Karpas-422 (cell line): ENCODE data around the gene IFIT1B. TPM values are rescaled to one million over a fixed set of nuclear protein-coding genes. Genes with fewer than 3 reads are reported as not detected.
A peak's percentile ranks its signal among the peaks of the same experiment; 100 is the strongest.

Experiments used
- DNase-seq: peaks from one replicate; pipeline ENCODE4 v3.0.0-alpha.2; 2015
- H2AFZ ChIP-seq: fragments of 200-600 bp; sonication (generic); 2 replicates; pipeline ENCODE4 v1.6.1; 2014; ENCODE audit warnings: antibody characterized with exemption, low read length, mixed read lengths
- H3K27ac ChIP-seq: fragments of 200-600 bp; sonication (generic); 2 replicates; pipeline ENCODE4 v1.5.1; 2014; ENCODE audit warnings: mild to moderate bottlenecking, low read length, moderate library complexity
- H3K27me3 ChIP-seq: fragments of 200-600 bp; sonication (generic); 2 replicates; pipeline ENCODE4 v1.6.1; 2014; ENCODE audit warnings: low read length, mixed read lengths
- H3K36me3 ChIP-seq: fragments of 200-600 bp; sonication (generic); 2 replicates; pipeline ENCODE4 v1.6.1; 2014; ENCODE audit warnings: low read length, mixed read lengths; ENCODE audit not compliant: insufficient read depth
- H3K4me1 ChIP-seq: fragments of 200-600 bp; sonication (generic); 2 replicates; pipeline ENCODE4 v1.6.1; 2014; ENCODE audit warnings: mild to moderate bottlenecking, low read length, mixed read lengths
- H3K4me2 ChIP-seq: fragments of 200-600 bp; sonication (generic); 2 replicates; pipeline ENCODE4 v1.6.1; 2014; ENCODE audit warnings: low read length, low read depth, mild to moderate bottlenecking; ENCODE audit not compliant: poor library complexity, severe bottlenecking
- H3K4me3 ChIP-seq: fragments of 200-600 bp; sonication (generic); 2 replicates; pipeline ENCODE4 v1.5.1; 2014; ENCODE audit warnings: mild to moderate bottlenecking, antibody characterized with exemption, low read length, mixed read lengths
- H3K79me2 ChIP-seq: fragments of 200-600 bp; sonication (generic); 2 replicates; pipeline ENCODE4 v1.6.1; 2014; ENCODE audit warnings: mild to moderate bottlenecking, low read length, mixed read lengths
- H3K9ac ChIP-seq: fragments of 200-600 bp; sonication (generic); 2 replicates; pipeline ENCODE4 v1.6.0; 2014; ENCODE audit warnings: low read length
- H3K9me2 ChIP-seq: fragments of 200-600 bp; sonication (generic), shearing (Covaris generic); replicated peaks from 2 replicates; pipeline ENCODE4 v1.6.0; 2014; ENCODE audit warnings: mild to moderate bottlenecking, low read length, moderate library complexity; ENCODE audit not compliant: insufficient read depth
- H3K9me3 ChIP-seq: fragments of 300-700, 200-600 bp; sonication (generic); 2 replicates; pipeline ENCODE4 v1.6.1; 2014; ENCODE audit warnings: low read length, mixed read lengths
- H4K20me1 ChIP-seq: fragments of 200-600 bp; sonication (generic); 2 replicates; pipeline ENCODE4 v1.6.1; 2014; ENCODE audit warnings: mild to moderate bottlenecking, antibody characterized with exemption, low read length, low read depth; ENCODE audit not compliant: insufficient read depth
- total RNA-seq: library from RNA; depleted of rRNA; stranded (reverse); fragments of >200 nt; shearing (Covaris generic); gene quantifications from 2 replicates; pipeline ENCODE4 v1.2.3, GENCODE V29; 2014; ENCODE audit warnings: low replicate concordance

IFIT1B gene
- total RNA-seq, 1 experiment from 2014 or later: 0.78 TPM

DNA sequence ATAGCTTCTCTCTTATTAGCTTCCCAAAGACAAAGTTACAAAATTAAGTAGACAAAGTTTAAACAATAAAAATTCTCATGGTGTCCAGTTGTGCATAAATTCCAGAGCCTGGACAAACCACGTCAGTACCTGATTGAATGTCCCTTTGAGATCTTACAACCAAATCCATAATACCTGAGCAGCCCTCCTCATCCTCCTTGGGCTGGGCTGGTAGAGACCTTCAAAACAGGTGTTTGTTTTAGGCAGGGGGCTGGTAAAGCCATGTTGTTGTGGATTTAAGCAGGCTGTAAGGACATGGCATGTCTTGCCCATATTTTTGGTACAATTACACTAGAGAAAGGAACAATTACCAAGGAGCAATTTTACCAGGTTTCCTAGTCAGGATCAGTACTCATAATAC, 38.6 kb downstream of the IFIT1B start:
- peaks cover 3% of the 10 kb centered on the region for H3K4me1 ChIP-seq
- no peaks in the 10 kb centered on the region for H3K79me2 ChIP-seq
- no peaks in the 10 kb centered on the region for H3K9me2 ChIP-seq
- H3K4me2 ChIP-seq: no peak overlapping the region
- no peak overlapping the region for H2AFZ ChIP-seq
- no peaks in the 10 kb centered on the region for H3K9me3 ChIP-seq
- no peaks in the 10 kb centered on the region for H4K20me1 ChIP-seq
- H3K4me3 ChIP-seq: no peak overlapping the region
- no peak overlapping the region for H3K27ac ChIP-seq
- DNase-seq: no peak
- no peaks in the 10 kb centered on the region for H3K27me3 ChIP-seq
- no peak overlapping the region for H3K9ac ChIP-seq
- H3K36me3 ChIP-seq: no peaks in the 10 kb centered on the region

DNA sequence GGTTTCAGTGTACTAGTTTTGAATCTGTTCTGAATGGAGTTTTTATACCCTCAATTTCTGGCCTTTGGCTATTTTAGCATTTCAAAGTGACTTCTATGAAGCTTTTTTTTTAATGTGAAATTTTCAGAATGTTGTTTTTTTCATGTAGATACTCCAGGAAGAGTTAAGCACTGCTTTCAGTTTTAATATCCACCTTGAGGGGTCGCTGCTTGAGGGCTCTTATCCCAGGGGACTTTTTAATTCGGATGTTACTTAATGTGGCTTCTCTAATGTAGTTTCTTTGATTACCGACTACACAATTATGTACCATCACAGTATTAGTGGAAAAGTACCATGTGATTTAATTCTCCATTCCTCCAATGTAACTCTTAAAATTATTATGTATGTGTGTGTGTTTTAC, 41.7 kb downstream of the IFIT1B start:
- no peak overlapping the region for H3K4me3 ChIP-seq

DNA sequence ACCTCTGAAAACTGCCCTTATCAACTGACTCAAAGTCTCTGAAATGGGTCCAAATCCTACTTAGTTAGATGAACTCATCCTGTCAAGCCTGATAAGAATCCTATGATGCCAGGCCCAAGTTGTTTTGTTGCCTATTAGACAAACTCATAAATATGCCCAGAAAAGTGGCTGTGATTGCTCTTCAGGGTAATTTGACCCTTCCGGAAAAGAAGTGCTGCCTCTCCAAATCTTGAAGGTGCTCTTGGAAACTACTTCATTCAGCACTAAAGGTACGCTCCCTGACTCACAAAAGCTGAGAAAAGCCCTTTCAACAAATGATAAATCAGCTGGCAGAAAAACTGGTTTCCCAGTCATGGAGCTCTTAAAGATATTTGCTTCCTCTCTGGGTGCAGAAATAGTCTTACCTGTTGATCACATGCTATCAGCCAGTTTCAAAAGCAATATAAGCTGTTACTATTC, 43.2 kb downstream of the IFIT1B start:
- Histone ChIP-seq H3K9me2 (no peaks in the 10 kb centered on the region), H4K20me1 (no peaks in the 10 kb centered on the region), H3K4me1 (no peaks in the 10 kb centered on the region), H3K36me3 (no peaks in the 10 kb centered on the region), H2AFZ (no peak overlapping the region), H3K79me2 (no peaks in the 10 kb centered on the region), H3K9ac (no peak overlapping the region), H3K4me3 (no peak overlapping the region), H3K27me3 (no peaks in the 10 kb centered on the region), H3K9me3 (no peaks in the 10 kb centered on the region), H3K27ac (no peak overlapping the region), H3K4me2 (no peak overlapping the region)
- no peak for DNase-seq

More for the DNA sequence above, 41.7 kb downstream of the IFIT1B start:
- no peaks in the 10 kb centered on the region for H4K20me1 ChIP-seq
- no peaks in the 10 kb centered on the region for H3K79me2 ChIP-seq
- DNase-seq: peak; percentile 58
- no peaks in the 10 kb centered on the region for H3K36me3 ChIP-seq
- H3K9ac ChIP-seq: no peak overlapping the region
- no peak overlapping the region for H3K4me2 ChIP-seq
- H3K4me1 ChIP-seq: no peaks in the 10 kb centered on the region
- H2AFZ ChIP-seq: no peak overlapping the region
- no peak overlapping the region for H3K27ac ChIP-seq
- no peaks in the 10 kb centered on the region for H3K9me2 ChIP-seq
- no peaks in the 10 kb centered on the region for H3K27me3 ChIP-seq
- no peaks in the 10 kb centered on the region for H3K9me3 ChIP-seq

GRCh38 chr10:89425000-89425399, 47.1 kb downstream of the IFIT1B start:
- H3K27me3 ChIP-seq: no peaks in the 10 kb centered on the region
- H3K9me2 ChIP-seq: no peaks in the 10 kb centered on the region
- DNase-seq: no peak
- no peaks in the 10 kb centered on the region for H3K9me3 ChIP-seq
- no peaks in the 10 kb centered on the region for H3K4me1 ChIP-seq
- H3K4me3 ChIP-seq: no peak overlapping the region
- no peaks in the 10 kb centered on the region for H4K20me1 ChIP-seq
- no peak overlapping the region for H3K9ac ChIP-seq
- no peak overlapping the region for H3K4me2 ChIP-seq
- no peak overlapping the region for H3K27ac ChIP-seq
- no peaks in the 10 kb centered on the region for H3K79me2 ChIP-seq
- no peak overlapping the region for H2AFZ ChIP-seq
- no peaks in the 10 kb centered on the region for H3K36me3 ChIP-seq

DNA sequence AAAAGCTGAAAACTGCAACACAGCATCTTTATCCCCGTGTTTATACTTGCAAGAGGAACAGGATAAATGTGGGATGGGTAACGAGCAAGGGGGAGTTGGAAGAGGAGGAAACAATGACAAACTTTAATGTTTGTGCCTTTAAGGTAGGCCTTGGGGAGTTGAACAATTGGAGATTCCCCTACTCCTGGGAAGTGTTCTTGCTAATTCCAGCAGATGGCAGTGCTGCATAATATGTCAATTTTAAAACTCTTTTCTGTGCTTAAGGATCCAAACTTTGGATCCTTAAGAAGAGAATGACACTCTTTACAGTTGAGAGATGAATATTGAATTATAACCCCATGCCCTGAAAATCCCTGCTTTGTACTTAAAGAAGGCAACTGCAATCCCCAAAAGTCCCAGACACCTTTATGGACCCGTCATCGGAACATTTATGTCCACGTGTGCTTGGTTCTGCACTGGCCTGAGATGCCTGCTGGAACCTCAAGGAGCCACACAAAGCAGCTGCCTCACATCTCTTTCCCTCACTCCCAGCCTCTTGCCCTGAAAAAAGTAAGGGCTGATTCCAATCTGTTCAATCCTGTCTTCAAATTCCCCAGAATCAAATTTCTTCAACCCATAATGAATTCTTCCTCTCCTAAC, 48.5 kb downstream of the IFIT1B start:
- Histone ChIP-seq H3K9me2 (no peaks in the 10 kb centered on the region), H3K4me1 (no peaks in the 10 kb centered on the region), H3K9me3 (no peaks in the 10 kb centered on the region), H3K9ac (no peak overlapping the region), H3K36me3 (no peaks in the 10 kb centered on the region), H3K4me2 (no peak overlapping the region), H2AFZ (no peak overlapping the region), H3K79me2 (no peaks in the 10 kb centered on the region), H3K27me3 (no peaks in the 10 kb centered on the region), H3K4me3 (no peak overlapping the region), H3K27ac (no peak overlapping the region), H4K20me1 (no peaks in the 10 kb centered on the region)
- peak; percentile 64 for DNase-seq

GRCh38 chr10:89427629-89428028, 49.8 kb downstream of the IFIT1B start:
- Histone ChIP-seq H4K20me1 (no peaks in the 10 kb centered on the region), H3K79me2 (no peaks in the 10 kb centered on the region), H3K4me1 (no peaks in the 10 kb centered on the region), H3K9me3 (no peaks in the 10 kb centered on the region), H3K9ac (no peak overlapping the region), H3K27ac (no peak overlapping the region), H3K36me3 (no peaks in the 10 kb centered on the region), H3K4me3 (no peak overlapping the region), H3K4me2 (no peak overlapping the region), H3K27me3 (no peaks in the 10 kb centered on the region), H3K9me2 (no peaks in the 10 kb centered on the region), H2AFZ (no peak overlapping the region)
- DNase-seq: no peak

DNA sequence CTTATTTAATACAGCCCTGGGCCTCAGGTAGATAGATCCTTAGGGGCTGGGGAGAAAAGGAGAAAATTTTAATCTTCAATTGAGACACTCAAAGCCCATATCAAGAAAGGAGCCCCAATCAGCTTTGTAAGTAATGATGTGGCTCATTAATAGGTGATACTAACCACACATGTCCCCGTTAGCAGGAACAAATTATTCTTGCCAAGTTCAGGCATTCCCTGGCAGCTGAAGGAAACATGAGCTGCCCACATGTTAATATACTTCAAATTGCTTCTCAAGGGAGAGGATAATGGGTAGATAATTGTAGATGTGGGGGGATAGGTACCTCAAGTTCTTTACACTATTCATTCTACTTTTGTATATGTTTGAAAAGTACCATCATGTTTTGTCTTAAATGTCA, 51.0 kb downstream of the IFIT1B start:
- H2AFZ ChIP-seq: no peak overlapping the region
- no peaks in the 10 kb centered on the region for H3K36me3 ChIP-seq
- H3K4me3 ChIP-seq: no peak overlapping the region
- no peak overlapping the region for H3K27ac ChIP-seq
- H3K27me3 ChIP-seq: no peaks in the 10 kb centered on the region
- no peak overlapping the region for H3K9ac ChIP-seq
- H3K9me2 ChIP-seq: no peaks in the 10 kb centered on the region
- H4K20me1 ChIP-seq: no peaks in the 10 kb centered on the region
- H3K9me3 ChIP-seq: no peaks in the 10 kb centered on the region
- H3K79me2 ChIP-seq: no peaks in the 10 kb centered on the region
- DNase-seq: no peak
- H3K4me1 ChIP-seq: no peaks in the 10 kb centered on the region
- H3K4me2 ChIP-seq: no peak overlapping the region

DNA sequence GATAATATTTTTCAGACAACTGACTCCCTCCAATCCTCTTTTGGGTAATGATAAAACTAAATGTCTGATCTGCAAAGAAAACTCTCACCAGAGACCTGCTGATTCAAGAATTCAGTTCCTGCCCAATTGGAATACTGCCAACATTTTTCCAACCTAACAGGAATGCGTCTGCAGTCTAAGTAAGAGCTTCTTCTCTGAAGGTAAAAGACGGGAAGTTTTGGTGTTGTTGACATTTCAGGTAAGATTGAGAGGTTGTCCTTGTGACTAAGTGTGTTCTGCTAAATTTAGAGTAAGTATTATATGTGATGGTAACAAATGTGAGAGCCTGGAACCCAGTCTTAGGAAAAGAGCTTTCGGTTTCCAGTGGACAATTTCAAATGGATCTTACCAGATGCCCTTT, 54.1 kb downstream of the IFIT1B start:
- no peak overlapping the region for H3K27ac ChIP-seq
- no peak overlapping the region for H3K9ac ChIP-seq
- H3K27me3 ChIP-seq: no peaks in the 10 kb centered on the region
- H3K4me3 ChIP-seq: no peak overlapping the region
- H3K9me2 ChIP-seq: no peaks in the 10 kb centered on the region
- no peaks in the 10 kb centered on the region for H3K36me3 ChIP-seq
- H3K4me1 ChIP-seq: no peaks in the 10 kb centered on the region
- DNase-seq: no peak
- no peaks in the 10 kb centered on the region for H3K9me3 ChIP-seq
- H3K79me2 ChIP-seq: no peaks in the 10 kb centered on the region
- H3K4me2 ChIP-seq: no peak overlapping the region
- no peak overlapping the region for H2AFZ ChIP-seq
- no peaks in the 10 kb centered on the region for H4K20me1 ChIP-seq
